ENCODE data around the gene KRT32.

GRCh38 chr17:41411072-41411840 is 55.9 kb downstream of the KRT32 start:
- TF ChIP-seq POLR2AphosphoS5 (IDR thresholded peaks at IDR 0.05; ENCODE audit: insufficient read depth in 1 of 2, low read depth in 1 of 2) (no peak), CTCF (IDR thresholded peaks at IDR 0.05) (no peak), POLR2A (IDR thresholded peaks at IDR 0.05) (no peak)

Data from vagina (tissue), 2 donors.